HepG2 (cell line): Measurements from ENCODE around the gene ERCC4. TPM values are rescaled to one million over a fixed set of nuclear protein-coding genes. Genes with fewer than 3 reads are reported as not detected.

Source experiments
- CBX5 ChIP-seq: sonication (generic); formaldehyde crosslinking; IDR thresholded peaks from 2 replicates; pipeline ENCODE4 v1.4.0; 2020; ENCODE audit warnings: missing genetic modification reagents, borderline replicate concordance
- EP300 ChIP-seq, 3 experiments: sonication (generic) in 1 of 3; formaldehyde crosslinking in 1 of 3; IDR thresholded peaks; 2 replicates each; pipeline versions ENCODE4 v1.5.1 to v1.6.1; 2011 to 2020; ENCODE audit warnings: low read depth in 2 of 3, low read length in 2 of 3, borderline replicate concordance in 1 of 3, improper control_type of control experiment in 1 of 3, mild to moderate bottlenecking in 1 of 3, missing genetic modification reagents in 1 of 3, moderate library complexity in 1 of 3
- FOSL2 ChIP-seq: sonication (generic); formaldehyde crosslinking; IDR thresholded peaks from 2 replicates; pipeline ENCODE4 v1.4.0; 2020; ENCODE audit warnings: missing genetic modification reagents
- PITX1 ChIP-seq: sonication (generic); formaldehyde crosslinking; IDR thresholded peaks from 2 replicates; pipeline ENCODE4 v1.5.1; 2020; ENCODE audit warnings: mild to moderate bottlenecking, missing genetic modification reagents
- THAP9 ChIP-seq: sonication (generic); formaldehyde crosslinking; IDR thresholded peaks from 2 replicates; pipeline ENCODE4; 2020; ENCODE audit warnings: missing genetic modification reagents, mild to moderate bottlenecking, borderline replicate concordance
- ZBTB37 ChIP-seq: sonication (generic); formaldehyde crosslinking; IDR thresholded peaks from 2 replicates; pipeline ENCODE4 v1.4.0; 2020; ENCODE audit warnings: mild to moderate bottlenecking, missing genetic modification reagents
- ZBTB44 ChIP-seq: sonication (generic); formaldehyde crosslinking; IDR thresholded peaks from 2 replicates; pipeline ENCODE4 v1.4.0; 2020; ENCODE audit warnings: missing genetic modification reagents
- ZHX2 ChIP-seq, 2 experiments: sonication (generic) in 1 of 2; formaldehyde crosslinking in 1 of 2; IDR thresholded peaks; 2 replicates each; pipeline versions ENCODE4 v1.6.1 to v1.9.0; 2014 to 2022; ENCODE audit warnings: antibody characterized with exemption in 1 of 2, borderline replicate concordance in 1 of 2, inconsistent platforms in 1 of 2, low read depth in 1 of 2, missing genetic modification reagents in 1 of 2
- ZNF30 ChIP-seq: sonication (generic); formaldehyde crosslinking; IDR thresholded peaks from 2 replicates; pipeline ENCODE4 v1.5.0; 2020; ENCODE audit warnings: mild to moderate bottlenecking, missing genetic modification reagents
- ZNF354B ChIP-seq: sonication (generic); formaldehyde crosslinking; IDR thresholded peaks from 2 replicates; pipeline ENCODE4 v1.8.0; 2022; ENCODE audit warnings: mild to moderate bottlenecking, missing genetic modification reagents
- ZNF451 ChIP-seq: sonication (generic); formaldehyde crosslinking; IDR thresholded peaks from 2 replicates; pipeline ENCODE4 v1.5.0; 2020; ENCODE audit warnings: mild to moderate bottlenecking, missing genetic modification reagents
- ZNF597 ChIP-seq: sonication (generic); formaldehyde crosslinking; IDR thresholded peaks from 2 replicates; pipeline ENCODE4 v1.5.0; 2020; ENCODE audit warnings: missing genetic modification reagents
- ZNF629 ChIP-seq: sonication (generic); formaldehyde crosslinking; conservative IDR thresholded peaks from 2 replicates; pipeline ENCODE4 v1.5.0; 2020; ENCODE audit warnings: missing genetic modification reagents
- ZNF883 ChIP-seq: sonication (generic); formaldehyde crosslinking; IDR thresholded peaks from 2 replicates; pipeline ENCODE4 v1.5.1; 2020; ENCODE audit warnings: mild to moderate bottlenecking, missing genetic modification reagents; ENCODE audit errors: not compliant biosample characterization
- polyA plus RNA-seq, 8 experiments: library from polyadenylated mRNA; depleted of rRNA in 3 of 8; stranded (reverse) in 7 of 8; unstranded in 1 of 8; fragments of >200 nt; fragmentation: Illumina TruSeq in 4 of 8; extraction: Trizol in 4 of 8; gene quantifications; 2 replicates each; pipeline versions ENCODE4 v1.2.1 to v1.2.3, GENCODE V29; 2011 to 2016; ENCODE audit warnings: low read depth in 4 of 8, missing spikeins in 1 of 8, mixed read lengths in 1 of 8; ENCODE audit not compliant: insufficient read depth in 1 of 8
- total RNA-seq, 5 experiments: library from RNA; depleted of rRNA; stranded (reverse); fragments of >200 nt; fragmentation: Illumina TruSeq; extraction: Trizol; gene quantifications; 2 replicates each; pipeline ENCODE4 v1.2.3, GENCODE V29; 2016; ENCODE audit warnings: low read depth in 1 of 5

Gene ERCC4
- total and polyA plus RNA-seq, 2 of the 13 experiments (the other 11 are each of a cell fraction or from before 2014, with no cell fraction given) = 5.4 to 15.2 TPM

- TF ChIP-seq ZBTB44 (CRISPR knock-in tag) (no peak), ZNF354B (CRISPR knock-in tag) (peak; percentile 23; the same call in 1 of the 2 replicates), PITX1 (CRISPR knock-in tag) (peak; percentile 95), THAP9 (no peak), ZNF30 (CRISPR knock-in tag) (no peak), CBX5 (CRISPR knock-in tag) (no peak), ZBTB37 (CRISPR knock-in tag) (peak; percentile 86; the same call in 1 of the 2 replicates), ZNF629 (CRISPR knock-in tag) (0 out of 2 replicates have a peak, but pooled peaks have one; percentile 34), FOSL2 (no peak), ZHX2 (IDR thresholded peaks at IDR 0.05; ENCODE audit: low read depth) (peak; percentile 65), ZHX2 (CRISPR knock-in tag; IDR thresholded peaks at IDR 0.05; ENCODE audit: borderline replicate concordance) (no peak), ZNF597 (CRISPR knock-in tag) (no peak), ZNF883 (CRISPR knock-in tag) (peak; percentile 79), EP300 (IDR thresholded peaks at IDR 0.05; ENCODE audit: low read depth in 2 of 2, low read length in 2 of 2) (peak in 1 of 2 experiments; percentile 52; a peak in 1 of 4 replicates), EP300 (CRISPR knock-in tag; IDR thresholded peaks at IDR 0.05; ENCODE audit: borderline replicate concordance) (no peak), ZNF451 (CRISPR knock-in tag) (peak; percentile 63; the same call in 1 of the 2 replicates)
Measured at GRCh38 chr16:13915033-13915635, 4.8 kb upstream of the ERCC4 start (continued).
